ENCODE measurements around the gene C2CD2. TPM values are rescaled to one million over a fixed set of nuclear protein-coding genes. Genes with fewer than 3 reads are reported as not detected.

Gene C2CD2
- total RNA-seq: 10 to 100 TPM; 37.5 to 63.9 (median 51.6) TPM

- peak within 1 kb of the TSS; percentile 70 to 84 (median 77) for H3K27ac ChIP-seq
- no peak for DNase-seq (ENCODE audit: low spot score in 2 of 2)
- WGBS, 2 donors: 44 to 48% methylated on average over 5 of the region's 85 CpGs
- H3K4me1 ChIP-seq: peaks cover 0 to 67% (median 23%) of the 10 kb centered on the region in 4 donors
- H3K9me3 ChIP-seq: no peaks in the 10 kb centered on the region
- peak in 1 of 2 donors; percentile 7 for TF ChIP-seq EP300 (IDR thresholded peaks at IDR 0.05)
- TF ChIP-seq CTCF (IDR thresholded peaks at IDR 0.05): peak in 1 of 5 experiments; percentile 14
- peak in 1 of 2 donors; percentile 63 for TF ChIP-seq POLR2A (IDR thresholded peaks at IDR 0.05)
- no peaks in the 10 kb centered on the region for H3K27me3 ChIP-seq
- no peaks in the 10 kb centered on the region for H3K36me3 ChIP-seq
- H3K4me3 ChIP-seq: peak within 1 kb of the TSS; percentile 69 to 91 (median 78)
Observed at GRCh38 chr21:41953831-41954653, at the start of gene C2CD2. Gene C2CD2, minus strand, starts transcription at chr21:41954018. Its CDS starts 370 bp downstream, at chr21:41953648.

- Histone ChIP-seq H3K9me3 (no peaks in the 10 kb centered on the region), H3K4me3 (no peak overlapping the region), H3K4me1 (peaks cover 0 to 6% (median 0%) of the 10 kb centered on the region in 4 donors), H3K27ac (no peak overlapping the region), H3K36me3 (peaks cover 0 to 29% (median 0%) of the 10 kb centered on the region in 3 donors), H3K27me3 (no peaks in the 10 kb centered on the region)
- DNase-seq (ENCODE audit: low spot score in 2 of 2): no peak
- WGBS, 2 donors: 67 to 70% methylated on average over 4 of the region's 4 CpGs
- TF ChIP-seq POLR2A (IDR thresholded peaks at IDR 0.05) (no peak), EP300 (IDR thresholded peaks at IDR 0.05) (no peak), CTCF (IDR thresholded peaks at IDR 0.05) (no peak)
Observed at GRCh38 chr21:42003051-42003461, 49.2 kb upstream of the C2CD2 start.

- no peak overlapping the region for H3K27ac ChIP-seq
- WGBS, 2 donors: 81 to 87% methylated on average over 14 of the region's 14 CpGs
Observed at GRCh38 chr21:42002421-42002958, 48.7 kb upstream of the C2CD2 start.

GRCh38 chr21:42001781-42002180 is 48.0 kb upstream of the C2CD2 start:
- DNase-seq (ENCODE audit: low spot score in 2 of 2): no peak
- 91 to 95% methylated on average over 2 of the region's 2 CpGs for WGBS, 2 donors
- TF ChIP-seq CTCF (IDR thresholded peaks at IDR 0.05) (no peak), POLR2A (IDR thresholded peaks at IDR 0.05) (no peak), EP300 (IDR thresholded peaks at IDR 0.05) (no peak)

More at GRCh38 chr21:42002421-42002958, 48.7 kb upstream of the C2CD2 start:
- no peak for DNase-seq (ENCODE audit: low spot score in 2 of 2)
- TF ChIP-seq POLR2A (IDR thresholded peaks at IDR 0.05): no peak
- no peak for TF ChIP-seq CTCF (IDR thresholded peaks at IDR 0.05)
- TF ChIP-seq EP300 (IDR thresholded peaks at IDR 0.05): no peak
- Histone ChIP-seq H3K4me3 (no peak overlapping the region), H3K36me3 (peaks cover 0 to 29% (median 0%) of the 10 kb centered on the region in 3 donors), H3K27me3 (no peaks in the 10 kb centered on the region), H3K4me1 (peaks cover 0 to under 1% (median 0%) of the 10 kb centered on the region in 4 donors), H3K9me3 (no peaks in the 10 kb centered on the region)

GRCh38 chr21:42000908-42001307 is 47.1 kb upstream of the C2CD2 start:
- DNase-seq (ENCODE audit: low spot score in 2 of 2): no peak

More at GRCh38 chr21:42001781-42002180, 48.0 kb upstream of the C2CD2 start:
- Histone ChIP-seq H3K4me3 (no peak overlapping the region), H3K27ac (no peak overlapping the region), H3K27me3 (no peaks in the 10 kb centered on the region), H3K36me3 (peaks cover 0 to 35% (median 0%) of the 10 kb centered on the region in 3 donors), H3K9me3 (no peaks in the 10 kb centered on the region), H3K4me1 (no peaks in the 10 kb centered on the region)

More at GRCh38 chr21:42000908-42001307, 47.1 kb upstream of the C2CD2 start:
- TF ChIP-seq CTCF (IDR thresholded peaks at IDR 0.05): no peak
- no peak for TF ChIP-seq POLR2A (IDR thresholded peaks at IDR 0.05)
- TF ChIP-seq EP300 (IDR thresholded peaks at IDR 0.05): no peak
- no peaks in the 10 kb centered on the region for H3K27me3 ChIP-seq
- H3K36me3 ChIP-seq: peaks cover 0 to 43% (median 0%) of the 10 kb centered on the region in 3 donors
- no peak overlapping the region for H3K4me3 ChIP-seq
- H3K9me3 ChIP-seq: peaks cover 0 to under 1% (median 0%) of the 10 kb centered on the region in 4 donors
- no peak overlapping the region for H3K27ac ChIP-seq
- 88 to 89% methylated on average over 4 of the region's 4 CpGs for WGBS, 2 donors
- no peaks in the 10 kb centered on the region for H3K4me1 ChIP-seq

All from tibial nerve (tissue), 4 donors.